Measurements from ENCODE around the gene BUB1B. TPM values are rescaled to one million over a fixed set of nuclear protein-coding genes. Genes with fewer than 3 reads are reported as not detected.

Gene BUB1B
- total RNA-seq, 3 donors from 2014 or later (not counting 1 experiment from before 2014, with no cell fraction given) = 0.75 to 2.4 (median 1.9) TPM

DNA sequence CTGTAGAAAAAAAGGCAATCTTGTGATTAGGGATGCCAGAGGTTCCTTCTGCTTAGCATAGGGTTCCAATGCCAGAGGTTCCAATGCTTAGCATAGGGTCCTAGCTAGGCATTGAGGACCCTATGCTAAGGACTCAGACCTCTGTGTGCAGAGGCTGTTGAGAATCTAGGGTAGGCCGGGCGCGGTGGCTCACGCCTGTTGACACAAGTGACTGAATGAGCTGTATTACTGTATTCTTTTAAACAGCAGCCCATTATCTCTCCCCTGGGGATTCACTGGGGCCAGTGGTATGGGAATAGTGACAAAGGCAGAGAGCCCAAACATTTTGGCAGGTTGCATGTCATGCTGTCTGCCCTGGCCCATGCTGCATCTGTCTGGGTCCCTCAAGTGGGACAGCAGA lies 94.2 kb downstream of the BUB1B start:
- 100% methylated on average over 4 of the region's 4 CpGs for WGBS (ENCODE audit: insufficient coverage)
- no peak for ATAC-seq

DNA sequence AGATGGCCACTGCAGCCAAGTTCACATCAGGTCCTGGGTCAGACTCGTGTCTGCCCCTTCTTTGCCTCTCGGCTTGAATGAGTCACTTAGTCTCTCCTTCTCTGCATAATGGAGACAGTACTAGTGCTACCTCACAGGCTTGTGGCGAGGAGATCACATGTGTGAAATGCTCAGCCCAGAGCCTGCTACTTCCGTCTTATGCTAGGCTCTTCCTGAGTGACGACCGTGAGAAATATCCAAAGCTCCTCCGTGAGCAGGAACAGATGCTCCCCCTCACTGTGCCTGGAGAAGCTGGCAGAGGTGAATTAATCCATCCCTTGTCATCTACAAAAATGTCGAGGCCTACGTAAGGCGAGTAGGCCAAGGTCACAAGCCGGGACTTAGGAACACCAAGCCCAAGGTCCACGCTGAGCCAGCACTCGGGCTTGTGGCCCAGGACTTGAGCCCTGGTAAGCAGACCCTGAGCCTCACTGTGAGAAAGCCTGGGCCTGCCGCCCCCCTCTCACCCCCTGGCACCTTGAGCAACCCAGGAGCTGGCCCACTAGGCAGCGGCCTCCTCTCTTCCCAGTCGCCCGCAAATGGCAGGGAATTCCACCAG lies 95.9 kb downstream of the BUB1B start:
- ATAC-seq (peak; percentile 86 to 91 (median 91)), DNase-seq (peak in 1 of 2 donors; percentile 63)
- 84% methylated on average over 17 of the region's 17 CpGs for WGBS (ENCODE audit: insufficient coverage)
- H3K36me3 Mint-ChIP-seq = no peaks in the 10 kb centered on the region
- H3K27me3 Mint-ChIP-seq (ENCODE audit: low read depth in 2 of 2) = peaks cover 0 to 11% of the 10 kb centered on the region in 2 donors
- peak overlapping the region; percentile 63 for H3K27ac ChIP-seq (ENCODE audit: low read length)
- intact Hi-C loops (cut with micrococcal nuclease) = no loop called here
- peak overlapping the region; percentile 58 for H3K4me3 Mint-ChIP-seq
- no peaks in the 10 kb centered on the region for H3K9me3 ChIP-seq (ENCODE audit: control insufficient read depth, insufficient read depth, low read length)
- H3K4me1 Mint-ChIP-seq = peaks cover 11 to 12% of the 10 kb centered on the region in 2 donors
- TF ChIP-seq, protein P1, sequence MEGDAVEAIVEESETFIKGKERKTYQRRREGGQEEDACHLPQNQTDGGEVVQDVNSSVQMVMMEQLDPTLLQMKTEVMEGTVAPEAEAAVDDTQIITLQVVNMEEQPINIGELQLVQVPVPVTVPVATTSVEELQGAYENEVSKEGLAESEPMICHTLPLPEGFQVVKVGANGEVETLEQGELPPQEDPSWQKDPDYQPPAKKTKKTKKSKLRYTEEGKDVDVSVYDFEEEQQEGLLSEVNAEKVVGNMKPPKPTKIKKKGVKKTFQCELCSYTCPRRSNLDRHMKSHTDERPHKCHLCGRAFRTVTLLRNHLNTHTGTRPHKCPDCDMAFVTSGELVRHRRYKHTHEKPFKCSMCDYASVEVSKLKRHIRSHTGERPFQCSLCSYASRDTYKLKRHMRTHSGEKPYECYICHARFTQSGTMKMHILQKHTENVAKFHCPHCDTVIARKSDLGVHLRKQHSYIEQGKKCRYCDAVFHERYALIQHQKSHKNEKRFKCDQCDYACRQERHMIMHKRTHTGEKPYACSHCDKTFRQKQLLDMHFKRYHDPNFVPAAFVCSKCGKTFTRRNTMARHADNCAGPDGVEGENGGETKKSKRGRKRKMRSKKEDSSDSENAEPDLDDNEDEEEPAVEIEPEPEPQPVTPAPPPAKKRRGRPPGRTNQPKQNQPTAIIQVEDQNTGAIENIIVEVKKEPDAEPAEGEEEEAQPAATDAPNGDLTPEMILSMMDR (IDR thresholded peaks at IDR 0.05) = no peak
- H3K4me3 ChIP-seq (ENCODE audit: low read length) = no peak overlapping the region
- peak overlapping the region; percentile 74 to 75 for H3K27ac Mint-ChIP-seq
- peaks cover 8% of the 10 kb centered on the region for H3K27me3 ChIP-seq (ENCODE audit: control insufficient read depth, insufficient read depth, low read length)
- H3K36me3 ChIP-seq (ENCODE audit: control insufficient read depth, insufficient read depth, low read length) = no peaks in the 10 kb centered on the region
- H3K4me1 ChIP-seq (ENCODE audit: control insufficient read depth, insufficient read depth, low read length) = peaks cover 45% of the 10 kb centered on the region
- H3K9me3 Mint-ChIP-seq = no peaks in the 10 kb centered on the region

More for the DNA sequence above, 94.2 kb downstream of the BUB1B start:
- H3K4me1 Mint-ChIP-seq = peaks cover 11 to 17% of the 10 kb centered on the region in 2 donors
- H3K36me3 Mint-ChIP-seq = no peaks in the 10 kb centered on the region
- peaks cover 10 to 19% of the 10 kb centered on the region in 2 donors for H3K27me3 Mint-ChIP-seq (ENCODE audit: low read depth in 2 of 2)
- no peaks in the 10 kb centered on the region for H3K9me3 Mint-ChIP-seq
- no peak overlapping the region for H3K4me3 Mint-ChIP-seq
- H3K27ac ChIP-seq (ENCODE audit: low read length) = no peak overlapping the region
- H3K4me3 ChIP-seq (ENCODE audit: low read length) = no peak overlapping the region
- TF ChIP-seq, protein P1 (IDR thresholded peaks at IDR 0.05) = no peak
- H3K9me3 ChIP-seq (ENCODE audit: control insufficient read depth, insufficient read depth, low read length) = no peaks in the 10 kb centered on the region
- H3K27me3 ChIP-seq (ENCODE audit: control insufficient read depth, insufficient read depth, low read length) = peaks cover 9% of the 10 kb centered on the region
- H3K27ac Mint-ChIP-seq = peak overlapping the region in 1 of 2 donors; percentile 34
- peaks cover 45% of the 10 kb centered on the region for H3K4me1 ChIP-seq (ENCODE audit: control insufficient read depth, insufficient read depth, low read length)
- DNase-seq = no peak
- H3K36me3 ChIP-seq (ENCODE audit: control insufficient read depth, insufficient read depth, low read length) = no peaks in the 10 kb centered on the region
- intact Hi-C loops (cut with micrococcal nuclease) = no loop called here

DNA sequence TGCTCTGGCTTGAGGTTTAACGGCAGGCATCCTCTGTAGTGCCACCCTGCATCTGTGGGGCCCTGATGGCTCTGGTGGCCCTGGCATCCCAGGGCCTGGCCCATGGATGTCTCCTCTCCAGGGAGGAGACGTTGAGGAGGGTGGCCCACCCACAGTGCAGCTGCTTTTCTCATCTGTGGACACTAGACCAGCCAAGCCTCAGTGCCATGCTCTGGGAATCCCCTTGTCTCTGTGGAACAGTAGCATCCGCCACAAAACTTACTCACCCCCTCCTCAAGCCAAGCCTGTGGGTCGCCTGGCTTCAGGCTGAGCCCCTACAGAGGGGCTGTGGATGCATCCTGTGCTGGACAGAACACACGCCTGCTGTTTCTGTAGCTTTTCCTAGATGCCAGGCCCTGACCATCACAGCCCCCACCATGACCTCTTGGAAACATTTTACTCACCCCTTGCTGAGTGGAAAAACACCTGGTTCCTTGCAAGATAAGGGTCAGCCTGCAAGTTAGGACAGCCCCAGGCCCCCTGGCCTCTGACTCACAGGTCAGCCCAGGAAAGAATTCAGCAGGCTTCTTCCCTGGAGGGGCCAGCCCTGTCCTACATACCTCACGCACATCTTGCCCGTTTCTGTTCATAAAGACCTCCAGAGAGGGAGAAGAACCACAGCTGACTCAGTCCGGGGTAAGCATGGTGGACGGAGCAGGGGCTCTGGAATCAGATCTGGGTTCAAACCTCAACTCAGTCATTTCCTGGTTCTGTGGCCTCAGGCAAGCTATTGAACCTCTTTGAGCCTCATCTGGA lies 97.0 kb downstream of the BUB1B start:
- WGBS (ENCODE audit: insufficient coverage) = 82% methylated on average over 9 of the region's 9 CpGs
- Histone ChIP-seq H3K9me3 (ENCODE audit: control insufficient read depth, insufficient read depth, low read length) (no peaks in the 10 kb centered on the region), H3K36me3 (ENCODE audit: control insufficient read depth, insufficient read depth, low read length) (no peaks in the 10 kb centered on the region), H3K4me1 (ENCODE audit: control insufficient read depth, insufficient read depth, low read length) (peaks cover 37% of the 10 kb centered on the region), H3K27me3 (ENCODE audit: control insufficient read depth, insufficient read depth, low read length) (peaks cover 5% of the 10 kb centered on the region), H3K27ac (ENCODE audit: low read length) (no peak overlapping the region), H3K4me3 (ENCODE audit: low read length) (no peak overlapping the region)
- Mint-ChIP-seq H3K36me3 (no peaks in the 10 kb centered on the region), H3K27ac (peak overlapping the region; percentile 74 to 75), H3K4me3 (peak overlapping the region; percentile 58), H3K27me3 (ENCODE audit: low read depth in 2 of 2) (peaks cover 0 to 10% of the 10 kb centered on the region in 2 donors), H3K4me1 (peaks cover 10 to 11% of the 10 kb centered on the region in 2 donors), H3K9me3 (no peaks in the 10 kb centered on the region)
- intact Hi-C loops (cut with micrococcal nuclease) = no loop called here
- TF ChIP-seq, protein P1 (IDR thresholded peaks at IDR 0.05) = no peak
- no peak for ATAC-seq
- no peak for DNase-seq

Data from natural killer cell (primary cell).